HG03521 (cell line): ENCODE results near the gene ZMYM4.

Experiments
- ATAC-seq: cut with Tn5 transposase; IDR thresholded peaks from one replicate; pipeline ENCODE4 v1.9.1; 2021; ENCODE audit warnings: mild to moderate bottlenecking, moderate library complexity; ENCODE audit not compliant: unreplicated experiment

The ZMYM4 gene

DNA sequence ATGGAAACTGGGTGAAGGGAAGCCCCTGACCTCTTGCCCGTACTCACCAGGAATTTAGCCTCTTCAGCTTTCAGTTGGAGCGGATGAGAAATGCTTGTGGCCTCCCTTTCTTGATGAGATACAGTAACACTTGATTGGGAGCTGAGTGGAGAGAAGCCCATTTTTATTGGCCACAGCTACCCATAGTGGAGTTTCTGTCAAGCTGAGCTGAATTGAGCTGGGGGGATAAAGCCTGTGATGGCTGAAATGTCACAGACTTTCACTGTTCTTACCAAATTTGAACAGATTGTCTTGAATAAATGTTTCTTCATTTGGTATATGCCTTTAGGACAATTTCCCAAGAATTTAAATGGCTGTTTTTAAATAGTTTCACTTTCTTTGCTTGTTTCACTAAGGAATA, 125.9 kb downstream of the ZMYM4 start:
- ATAC-seq: no peak

DNA sequence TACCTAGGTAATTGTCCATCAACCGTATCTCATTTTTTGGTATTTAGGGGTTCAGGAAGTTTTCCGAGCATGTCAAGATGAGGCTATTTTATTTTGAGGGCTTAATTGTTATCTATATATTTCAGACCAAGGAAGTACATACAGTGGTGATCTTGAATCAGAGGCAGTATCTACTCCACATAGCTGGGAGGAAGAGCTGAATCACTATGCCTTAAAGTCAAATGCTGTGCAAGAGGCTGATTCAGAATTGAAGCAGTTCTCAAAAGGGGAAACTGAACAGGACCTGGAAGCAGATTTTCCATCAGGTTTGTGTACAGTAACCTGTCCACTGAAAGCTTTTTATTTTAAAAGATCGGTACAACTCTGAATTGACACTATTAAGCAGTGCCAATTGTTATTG, 130.2 kb downstream of the ZMYM4 start:
- no peak for ATAC-seq

DNA sequence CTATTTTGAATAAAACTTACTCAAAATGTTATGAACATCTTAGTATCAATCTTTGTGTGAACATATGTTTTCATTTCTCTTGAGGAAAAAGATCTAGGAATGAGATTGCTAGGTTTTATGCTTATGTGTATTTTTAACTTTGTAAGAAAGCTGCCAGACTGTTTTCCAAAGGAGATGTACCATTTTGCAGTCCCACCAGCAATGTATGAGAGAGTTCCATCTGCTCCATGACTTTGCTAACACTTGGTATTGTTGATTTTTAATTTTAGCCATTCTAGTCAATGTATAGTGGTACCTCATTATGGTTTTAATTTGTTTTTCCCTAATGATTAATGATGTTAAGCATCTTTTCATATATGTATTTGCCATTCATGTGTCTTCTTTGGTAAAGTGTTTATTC, 132.5 kb downstream of the ZMYM4 start:
- ATAC-seq: no peak

DNA sequence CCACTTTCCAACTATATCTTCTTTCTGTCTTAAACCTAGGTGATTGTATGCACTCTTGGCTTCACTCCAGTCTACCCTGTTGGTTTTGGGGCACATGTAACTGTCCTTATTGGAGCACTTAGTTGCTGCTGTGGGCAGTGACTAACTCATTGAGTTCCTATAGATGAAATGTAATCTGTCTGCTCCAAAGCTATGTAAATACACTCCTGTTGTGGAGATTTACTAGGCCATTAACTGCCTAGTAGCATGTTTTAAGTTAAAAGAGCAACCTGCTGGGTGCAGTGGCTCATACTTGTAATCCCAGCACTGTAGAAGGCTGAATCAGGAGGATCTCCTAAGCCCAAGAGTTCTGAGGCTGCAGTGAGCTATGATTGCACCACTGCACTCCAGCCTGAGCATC, 137.6 kb downstream of the ZMYM4 start:
- no peak for ATAC-seq

DNA sequence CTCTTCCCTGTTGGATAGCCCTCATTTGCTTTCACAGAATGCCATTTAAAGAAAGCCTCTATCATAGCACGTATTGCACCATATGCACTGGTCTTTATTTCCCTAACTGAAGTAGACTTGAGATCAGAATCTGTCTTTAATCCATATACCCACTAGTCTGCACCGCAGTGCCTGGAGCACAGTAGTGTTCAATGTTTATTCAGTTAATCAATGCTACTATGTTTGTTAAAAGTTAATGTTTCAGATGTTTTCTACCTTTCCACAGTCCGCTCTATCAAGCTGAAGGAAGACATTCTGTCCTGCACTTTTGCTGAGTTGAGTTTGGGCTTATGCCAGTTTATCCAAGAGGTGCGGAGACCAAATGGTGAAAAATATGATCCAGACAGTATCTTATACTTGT, 139.2 kb downstream of the ZMYM4 start:
- no peak for ATAC-seq

DNA sequence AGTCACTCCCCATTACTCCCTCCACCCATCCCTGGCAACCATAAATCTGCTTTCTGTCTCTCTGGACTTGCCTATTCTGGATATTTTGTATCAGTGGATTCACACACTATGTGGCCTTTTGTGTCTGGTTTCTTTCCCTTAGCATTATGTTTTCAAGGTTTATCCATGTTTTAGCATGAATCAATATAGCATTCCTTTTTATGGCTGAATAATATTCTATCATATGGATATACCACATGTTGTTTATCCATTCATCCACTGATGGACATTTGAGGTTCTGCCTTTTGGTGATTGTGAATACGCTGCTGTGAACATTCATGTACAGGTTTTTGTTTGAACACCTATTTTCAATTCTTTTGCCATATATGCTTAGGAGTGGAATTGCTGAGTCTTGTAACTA, 140.4 kb downstream of the ZMYM4 start:
- no peak for ATAC-seq

DNA sequence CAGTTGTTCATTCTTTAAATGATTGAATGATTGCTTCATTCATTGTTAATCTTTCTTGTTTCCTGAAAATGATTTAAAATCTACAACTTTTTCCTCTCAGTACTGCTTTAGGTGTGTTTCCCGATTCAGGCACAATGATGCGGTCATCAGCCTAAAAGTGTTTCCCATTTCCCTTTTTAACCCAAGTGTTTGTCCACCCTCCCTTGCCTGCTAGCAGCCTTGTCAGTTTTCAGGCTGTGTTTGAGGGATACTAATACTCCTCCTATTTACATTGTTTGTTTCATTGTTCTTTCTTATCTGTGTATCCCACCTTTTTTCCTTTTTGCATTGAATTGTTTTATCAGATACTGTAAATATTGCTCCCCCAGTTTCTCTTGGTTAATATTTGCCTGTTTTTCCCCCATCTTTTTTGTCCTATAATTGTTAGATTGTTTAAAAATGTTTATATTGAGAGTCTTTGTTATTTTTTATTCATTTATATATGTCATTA, 157.6 kb downstream of the ZMYM4 start:
- ATAC-seq: no peak

DNA sequence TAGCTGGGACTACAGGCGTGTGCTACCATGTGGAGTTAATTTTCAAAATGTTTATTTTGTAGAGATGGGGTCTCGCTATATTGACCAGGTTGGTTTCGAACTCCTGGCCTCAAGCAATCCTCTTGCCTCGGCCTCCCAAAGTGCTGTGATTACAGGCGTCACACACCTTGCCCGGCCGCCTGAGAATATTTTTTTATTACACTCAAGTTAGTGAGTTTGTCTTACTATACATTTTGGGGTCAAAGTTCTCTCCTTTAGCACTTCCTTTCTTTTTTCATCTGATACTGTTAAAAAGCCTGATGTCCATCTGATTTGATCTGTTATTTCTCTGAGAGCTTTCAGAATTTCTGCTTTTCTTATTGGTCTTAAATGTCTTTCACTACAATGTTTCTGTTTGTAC, 159.9 kb downstream of the ZMYM4 start:
- no peak for ATAC-seq

DNA sequence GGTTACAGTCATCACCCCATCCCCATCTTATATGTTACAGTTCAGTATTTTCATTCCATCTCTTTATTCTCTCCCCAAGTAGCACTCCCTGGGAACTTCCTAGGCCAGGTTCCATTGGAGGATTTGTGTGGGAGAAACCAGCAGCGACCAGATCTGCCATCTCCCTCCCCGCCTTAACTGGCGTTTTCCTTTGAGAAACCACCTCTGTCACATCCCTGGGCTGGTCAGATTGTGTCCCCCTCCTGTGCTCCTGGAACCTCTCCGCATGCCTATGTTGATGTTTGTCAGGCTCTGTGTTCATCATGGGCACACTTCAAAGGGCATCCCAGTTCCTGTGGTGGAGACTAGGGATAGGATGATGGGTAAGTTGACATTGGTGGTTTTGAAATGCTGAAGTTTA, 162.3 kb downstream of the ZMYM4 start:
- ATAC-seq: no peak

DNA sequence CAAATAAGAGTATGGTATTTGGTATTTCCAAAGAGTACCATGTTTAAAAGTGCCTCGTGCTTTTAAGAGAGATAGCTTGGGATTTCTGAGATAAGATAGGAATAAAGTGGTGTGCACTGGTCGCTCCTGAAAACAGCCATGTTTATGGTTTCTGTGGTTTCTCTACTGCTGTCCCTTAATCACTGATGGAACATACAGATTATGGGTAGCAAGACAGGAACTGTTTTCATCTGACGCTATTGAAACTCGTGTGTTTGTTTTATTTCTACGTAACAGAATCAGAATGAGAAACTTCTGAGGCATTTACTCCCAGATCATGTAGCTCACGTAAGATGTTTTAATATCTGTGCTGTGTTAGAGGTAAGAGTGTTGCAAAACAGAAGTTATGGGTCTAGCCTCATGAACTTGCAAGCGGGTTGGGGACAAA, 162.7 kb downstream of the ZMYM4 start:
- no peak for ATAC-seq

DNA sequence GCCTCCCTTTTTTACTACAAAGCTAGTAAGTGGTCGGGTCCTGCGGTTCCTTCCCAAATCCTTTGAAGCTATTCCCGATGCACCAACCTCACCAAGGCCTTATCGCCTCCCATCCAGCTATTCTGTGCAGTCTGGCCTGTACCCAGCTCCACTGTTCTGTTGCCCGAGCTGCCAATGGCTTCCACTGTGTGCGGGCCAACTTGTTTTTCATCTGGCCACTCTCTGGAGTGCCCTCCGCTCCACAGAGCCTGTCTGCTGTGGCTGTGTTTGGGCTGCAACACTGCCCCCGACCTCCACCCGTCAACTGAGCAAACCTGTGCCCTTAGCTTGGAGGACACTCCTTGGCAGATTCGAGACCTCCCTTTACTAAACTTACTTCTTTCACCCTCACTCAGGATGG, 163.7 kb downstream of the ZMYM4 start:
- no peak for ATAC-seq

DNA sequence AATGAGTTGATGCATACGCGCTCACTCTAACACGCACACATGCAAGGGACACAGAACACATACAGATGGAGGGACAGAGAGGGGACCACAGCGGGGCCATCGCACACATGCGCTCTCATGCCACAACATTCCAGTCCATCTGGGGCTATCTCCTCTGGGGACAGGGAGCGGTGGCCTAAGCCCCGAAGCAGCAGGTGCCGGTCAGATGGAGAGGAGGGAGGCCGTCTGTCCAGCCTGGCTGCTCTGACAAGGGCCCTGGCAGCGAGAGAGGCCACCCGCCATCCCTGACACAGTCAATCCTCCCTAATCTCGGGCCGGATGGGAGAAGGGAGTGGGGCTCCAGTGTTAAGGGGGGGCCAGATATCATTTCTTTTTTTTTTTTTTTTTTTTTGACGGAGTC, 165.2 kb downstream of the ZMYM4 start:
- no peak for ATAC-seq

DNA sequence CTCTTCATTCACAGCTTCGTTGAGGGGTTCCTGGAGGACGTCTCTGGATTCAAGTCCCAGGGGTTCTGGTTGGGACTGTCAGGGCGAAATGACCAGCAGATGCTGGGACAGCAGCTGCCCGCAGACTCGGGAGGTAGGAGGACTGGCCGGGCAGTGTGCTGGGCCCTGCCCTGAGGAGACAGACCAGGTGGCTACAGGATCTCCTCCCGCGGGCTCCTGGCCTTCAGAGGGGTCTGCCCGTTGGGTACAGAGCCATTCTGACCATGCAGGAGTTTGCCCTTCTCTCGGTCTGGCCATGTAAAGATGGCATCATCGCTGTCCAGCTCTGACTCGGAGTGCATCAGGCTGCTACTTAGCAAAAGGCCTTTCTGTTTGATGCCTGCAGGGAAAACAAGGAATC, 166.2 kb downstream of the ZMYM4 start:
- no peak for ATAC-seq

DNA sequence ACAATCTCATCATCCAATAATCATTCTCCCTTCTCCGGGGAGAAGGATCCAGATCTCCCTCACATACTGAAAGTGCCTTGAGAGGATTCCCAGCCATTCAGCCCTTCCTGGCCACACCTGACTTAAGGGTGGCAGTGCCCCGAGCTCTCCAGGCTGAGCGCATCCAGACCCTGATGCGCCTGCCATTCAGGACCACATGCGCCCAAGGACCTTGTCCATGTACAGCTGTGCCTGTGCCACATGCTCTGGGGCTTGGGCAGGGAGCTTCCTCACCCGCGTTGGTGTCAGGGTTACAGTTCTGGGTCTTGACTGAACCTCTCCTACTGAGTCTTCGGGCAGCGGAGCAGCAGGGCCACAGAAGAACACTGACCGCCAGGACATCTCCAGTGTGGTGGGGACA, 167.6 kb downstream of the ZMYM4 start:
- no peak for ATAC-seq

DNA sequence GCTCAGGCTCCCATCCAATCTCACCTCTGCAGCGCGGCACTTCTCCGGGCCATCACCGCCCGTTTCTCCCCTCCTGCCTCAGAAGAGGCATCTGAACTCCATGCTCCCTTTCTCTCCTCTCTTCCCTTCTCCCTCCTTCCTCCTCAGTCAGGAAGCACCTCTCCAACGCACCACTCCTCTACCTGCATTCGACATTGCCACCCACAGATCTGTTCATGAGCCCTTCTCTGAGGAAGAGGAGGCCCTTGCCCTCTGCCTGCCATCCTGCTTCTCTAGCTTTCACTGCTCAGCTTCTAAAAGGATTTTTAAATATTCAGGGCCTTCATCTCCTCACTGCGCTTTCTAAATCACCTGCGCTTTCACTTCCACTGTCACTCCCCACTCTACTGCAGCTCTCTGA, 168.7 kb downstream of the ZMYM4 start:
- ATAC-seq: no peak

DNA sequence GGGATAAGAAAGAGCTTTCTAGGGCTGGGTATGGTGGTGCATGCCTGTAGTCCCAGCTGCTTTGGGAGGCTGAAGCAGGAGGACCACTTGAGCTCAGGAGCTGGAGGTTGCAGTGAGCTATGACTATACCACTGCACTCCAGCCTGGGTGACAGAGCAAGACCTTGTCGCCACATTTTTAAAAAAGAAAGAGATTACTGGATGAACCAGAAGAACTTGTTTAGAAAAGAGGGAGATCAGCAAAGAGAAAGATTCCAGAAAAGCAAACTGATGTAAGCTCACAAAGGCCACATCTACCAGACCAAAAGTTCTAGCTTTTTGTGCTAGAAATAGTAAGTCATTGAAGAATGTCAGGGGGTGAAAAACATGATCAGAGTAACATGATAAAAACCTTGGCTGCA, 171.1 kb downstream of the ZMYM4 start:
- ATAC-seq: no peak

DNA sequence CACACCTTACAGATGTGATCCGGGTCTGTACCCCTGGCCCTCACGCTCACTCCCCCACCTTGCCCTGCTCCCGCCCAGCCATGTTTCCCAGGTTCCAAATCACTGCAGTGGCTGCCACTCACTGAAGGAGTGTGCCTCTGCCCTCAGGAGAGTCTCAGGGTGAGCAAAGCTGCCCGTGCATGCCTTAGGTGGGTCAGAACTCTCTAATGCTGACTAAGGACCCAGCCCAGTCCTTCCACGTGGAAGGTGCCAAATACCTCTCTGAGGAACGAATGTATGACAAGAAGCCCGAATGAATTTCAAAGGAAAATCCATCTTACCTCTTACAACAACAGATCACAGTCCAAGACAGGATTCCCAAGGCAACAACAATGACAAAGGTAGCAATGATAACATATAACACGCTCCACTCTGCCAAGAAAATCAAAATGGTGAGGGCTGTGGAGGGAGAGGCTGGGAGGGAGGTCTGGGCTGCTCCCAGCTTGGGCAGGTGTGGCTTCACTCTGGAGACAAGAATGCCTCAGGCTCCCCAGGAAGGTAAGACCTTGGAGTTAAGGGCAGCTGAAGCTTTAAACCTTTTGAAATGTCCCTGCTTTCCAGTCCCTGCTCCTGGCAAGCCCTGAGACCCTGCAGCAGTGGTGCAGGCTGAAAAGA, 173.5 kb downstream of the ZMYM4 start:
- ATAC-seq: no peak

DNA sequence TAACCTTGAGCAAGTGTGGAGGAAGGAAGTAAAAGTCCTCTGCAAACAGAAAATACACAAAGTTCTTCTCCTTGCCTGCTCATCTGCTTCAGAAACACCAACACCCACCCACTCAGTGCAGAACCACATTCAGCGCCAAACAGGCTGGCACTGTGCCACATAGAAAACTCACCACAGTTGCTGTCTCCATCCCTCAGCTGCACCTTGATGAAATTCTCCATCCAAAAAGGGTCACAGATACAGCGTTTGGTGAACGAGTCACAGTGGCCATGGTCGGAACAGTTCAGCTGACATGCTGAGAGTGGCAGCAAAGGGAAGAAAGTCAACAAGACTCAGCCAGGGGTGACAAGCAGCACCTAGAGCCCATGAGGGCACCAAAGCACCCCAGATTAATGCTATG, 174.2 kb downstream of the ZMYM4 start:
- no peak for ATAC-seq

DNA sequence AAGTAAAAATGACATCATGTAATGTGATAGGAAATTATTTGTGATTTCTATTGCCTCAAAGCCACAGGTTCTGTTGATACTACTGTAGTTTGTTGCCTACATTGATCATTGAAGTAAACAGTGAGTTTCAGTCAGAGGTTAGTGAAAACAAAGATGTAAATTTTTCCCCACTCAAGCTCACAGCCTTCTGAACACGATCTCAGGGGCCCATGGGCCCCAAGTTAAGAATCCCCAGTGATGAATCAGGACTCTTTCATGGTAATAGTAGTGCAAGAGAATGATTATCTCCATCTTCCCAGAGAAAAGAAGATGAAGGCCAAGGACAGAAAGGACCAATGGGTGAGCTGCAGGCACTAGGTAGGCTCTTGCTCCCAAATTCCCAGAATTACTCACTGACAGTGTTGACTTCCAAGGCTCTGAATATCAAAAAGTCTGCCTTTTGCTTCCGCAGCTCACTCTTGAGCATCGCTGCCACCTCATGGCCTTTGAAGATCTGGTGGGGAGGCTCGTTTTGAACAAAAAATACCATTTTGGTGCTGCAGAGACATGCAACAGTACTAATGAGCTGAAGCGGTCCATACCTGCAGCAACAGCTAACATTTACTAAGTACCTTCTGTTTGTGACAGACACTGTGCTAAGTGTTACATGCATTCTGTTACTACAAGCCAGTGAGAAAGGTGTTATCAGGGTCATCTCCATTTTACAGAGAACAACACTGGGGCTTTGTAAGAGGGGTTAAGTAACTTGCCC, 175.4 kb downstream of the ZMYM4 start:
- ATAC-seq: no peak

DNA sequence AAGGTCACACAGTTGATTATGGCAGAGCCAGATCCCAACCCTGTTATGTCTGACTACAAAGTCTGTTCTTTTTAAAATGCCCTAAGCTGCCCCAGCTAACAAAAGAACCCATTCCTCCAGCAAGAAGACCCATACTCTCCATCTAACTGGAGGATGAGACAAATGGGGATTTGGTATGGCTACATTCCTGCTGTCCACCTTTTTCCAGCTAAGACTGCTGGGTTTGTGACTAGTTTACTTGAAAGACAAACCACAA, 175.9 kb downstream of the ZMYM4 start:
- no peak for ATAC-seq

DNA sequence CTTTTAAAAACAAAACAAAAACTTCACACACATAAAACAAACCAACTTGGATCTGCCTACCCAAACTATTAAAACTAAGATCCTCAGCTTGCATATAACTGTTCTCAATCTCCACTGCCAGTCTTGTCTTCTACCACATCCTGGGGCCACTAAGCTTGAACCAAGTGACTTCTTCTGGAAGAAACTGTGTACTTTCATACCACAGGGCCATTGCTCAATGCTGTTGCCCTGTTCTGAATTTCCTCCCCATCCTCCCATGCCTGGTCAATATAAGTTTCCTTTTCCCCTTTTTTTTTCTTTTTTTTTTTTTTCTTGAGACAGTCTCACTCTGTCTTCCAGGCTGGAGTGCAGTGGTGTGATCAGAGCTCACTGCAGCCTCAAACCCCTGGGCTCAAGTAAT, 178.8 kb downstream of the ZMYM4 start:
- ATAC-seq: no peak

DNA sequence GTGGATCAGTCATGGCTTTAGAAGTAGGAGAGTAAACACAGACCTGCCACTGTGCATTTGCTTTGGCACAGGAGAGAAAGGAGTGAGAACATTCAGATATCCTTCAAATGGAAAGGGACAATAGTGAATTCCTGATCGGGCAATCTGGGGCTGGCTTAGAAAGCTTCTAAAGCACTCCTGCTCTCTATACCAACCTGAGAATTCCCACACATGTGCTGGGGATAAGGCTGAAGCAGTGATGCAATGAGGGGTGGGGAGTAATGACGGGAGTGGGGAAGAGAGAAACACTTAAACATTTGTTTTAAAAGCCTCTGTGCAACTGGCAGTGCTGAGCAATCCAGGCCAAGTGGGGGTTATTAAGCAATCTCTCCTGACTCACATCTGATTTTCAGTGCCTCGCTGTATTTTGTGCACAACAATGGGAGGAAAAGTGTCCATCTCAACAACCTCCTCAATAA, 179.9 kb downstream of the ZMYM4 start:
- no peak for ATAC-seq
